Nephron progenitor cell (in vitro differentiated cells): ENCODE results near the gene RPS6KA2.

Experiments used
- DNase-seq: peaks from one replicate; pipeline ENCODE4 v3.0.0; 2021
- H3K27ac Mint-ChIP-seq: 2 replicates; pipeline ENCODE4 v1.8.0; 2021; ENCODE audit warnings: mild to moderate bottlenecking, moderate library complexity, mixed read lengths
- H3K27me3 Mint-ChIP-seq: 2 replicates; pipeline ENCODE4 v1.8.0; 2021; ENCODE audit warnings: mild to moderate bottlenecking, low read depth, mixed read lengths; ENCODE audit not compliant: poor library complexity
- H3K36me3 Mint-ChIP-seq: 2 replicates; pipeline ENCODE4 v1.8.0; 2021; ENCODE audit warnings: low read depth, mixed read lengths
- H3K4me1 Mint-ChIP-seq: 2 replicates; pipeline ENCODE4 v1.8.0; 2021; ENCODE audit warnings: mixed read lengths
- H3K4me3 Mint-ChIP-seq: 2 replicates; pipeline ENCODE4 v1.8.0; 2021; ENCODE audit warnings: mild to moderate bottlenecking, moderate library complexity, mixed read lengths
- H3K9me3 Mint-ChIP-seq: 2 replicates; pipeline ENCODE4 v1.8.0; 2021; ENCODE audit warnings: mild to moderate bottlenecking, moderate library complexity, mixed read lengths
- TF ChIP-seq, protein P1 (sequence below): fragments of 200-600 bp; sonication (generic); IDR thresholded peaks from 2 replicates; pipeline ENCODE4 v1.5.0; 2021; ENCODE audit warnings: antibody characterized with exemption

Gene RPS6KA2

GRCh38 chr6:166672146-166672545 is 45.1 kb upstream of the RPS6KA2 start:
- no peak overlapping the region for H3K4me3 Mint-ChIP-seq
- no peak for DNase-seq
- no peaks in the 10 kb centered on the region for H3K27me3 Mint-ChIP-seq
- TF ChIP-seq, protein P1, sequence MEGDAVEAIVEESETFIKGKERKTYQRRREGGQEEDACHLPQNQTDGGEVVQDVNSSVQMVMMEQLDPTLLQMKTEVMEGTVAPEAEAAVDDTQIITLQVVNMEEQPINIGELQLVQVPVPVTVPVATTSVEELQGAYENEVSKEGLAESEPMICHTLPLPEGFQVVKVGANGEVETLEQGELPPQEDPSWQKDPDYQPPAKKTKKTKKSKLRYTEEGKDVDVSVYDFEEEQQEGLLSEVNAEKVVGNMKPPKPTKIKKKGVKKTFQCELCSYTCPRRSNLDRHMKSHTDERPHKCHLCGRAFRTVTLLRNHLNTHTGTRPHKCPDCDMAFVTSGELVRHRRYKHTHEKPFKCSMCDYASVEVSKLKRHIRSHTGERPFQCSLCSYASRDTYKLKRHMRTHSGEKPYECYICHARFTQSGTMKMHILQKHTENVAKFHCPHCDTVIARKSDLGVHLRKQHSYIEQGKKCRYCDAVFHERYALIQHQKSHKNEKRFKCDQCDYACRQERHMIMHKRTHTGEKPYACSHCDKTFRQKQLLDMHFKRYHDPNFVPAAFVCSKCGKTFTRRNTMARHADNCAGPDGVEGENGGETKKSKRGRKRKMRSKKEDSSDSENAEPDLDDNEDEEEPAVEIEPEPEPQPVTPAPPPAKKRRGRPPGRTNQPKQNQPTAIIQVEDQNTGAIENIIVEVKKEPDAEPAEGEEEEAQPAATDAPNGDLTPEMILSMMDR = no peak
- no peaks in the 10 kb centered on the region for H3K9me3 Mint-ChIP-seq
- peaks cover 42% of the 10 kb centered on the region for H3K4me1 Mint-ChIP-seq
- no peaks in the 10 kb centered on the region for H3K36me3 Mint-ChIP-seq
- no peak overlapping the region for H3K27ac Mint-ChIP-seq

GRCh38 chr6:166671434-166672081 is 44.5 kb upstream of the RPS6KA2 start:
- H3K9me3 Mint-ChIP-seq = no peaks in the 10 kb centered on the region
- no peak overlapping the region for H3K4me3 Mint-ChIP-seq

DNA sequence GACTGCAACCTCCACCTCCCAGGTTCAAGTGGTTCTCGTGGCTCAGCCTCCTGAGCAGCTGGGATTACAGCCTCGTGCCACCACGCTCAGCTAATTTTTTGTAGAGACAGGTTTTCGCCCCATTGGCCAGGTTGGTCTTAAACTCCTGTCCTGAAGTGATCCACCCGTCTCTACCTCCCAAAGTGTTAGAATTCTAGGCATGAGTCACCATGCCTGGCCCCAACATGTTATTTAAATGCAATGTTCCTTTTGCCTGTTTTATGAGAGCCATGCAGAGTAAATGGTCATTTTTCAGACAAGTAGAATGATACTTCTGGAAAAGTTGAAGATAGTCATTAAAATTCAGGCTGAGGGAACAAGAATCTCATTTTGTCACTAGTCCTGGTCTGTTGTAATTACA is 43.8 kb upstream of the RPS6KA2 start:
- H3K4me3 Mint-ChIP-seq = no peak overlapping the region
- no peaks in the 10 kb centered on the region for H3K36me3 Mint-ChIP-seq
- no peak overlapping the region for H3K27ac Mint-ChIP-seq
- TF ChIP-seq, protein P1 = no peak
- H3K27me3 Mint-ChIP-seq = no peaks in the 10 kb centered on the region
- no peaks in the 10 kb centered on the region for H3K9me3 Mint-ChIP-seq
- DNase-seq = no peak
- peaks cover 42% of the 10 kb centered on the region for H3K4me1 Mint-ChIP-seq

More at GRCh38 chr6:166671434-166672081, 44.5 kb upstream of the RPS6KA2 start:
- Mint-ChIP-seq H3K27me3 (no peaks in the 10 kb centered on the region), H3K36me3 (no peaks in the 10 kb centered on the region), H3K4me1 (peaks cover 42% of the 10 kb centered on the region), H3K27ac (no peak overlapping the region)
- TF ChIP-seq, protein P1 = no peak
- peak; percentile 24 for DNase-seq

GRCh38 chr6:166670013-166670412 is 43.0 kb upstream of the RPS6KA2 start:
- TF ChIP-seq, protein P1 = no peak
- Mint-ChIP-seq H3K27me3 (peaks cover under 1% of the 10 kb centered on the region), H3K27ac (no peak overlapping the region), H3K9me3 (no peaks in the 10 kb centered on the region), H3K4me1 (peaks cover 42% of the 10 kb centered on the region), H3K4me3 (no peak overlapping the region), H3K36me3 (no peaks in the 10 kb centered on the region)
- no peak for DNase-seq

GRCh38 chr6:166667796-166668610 is 41.0 kb upstream of the RPS6KA2 start:
- no peak for DNase-seq
- H3K36me3 Mint-ChIP-seq = no peaks in the 10 kb centered on the region
- peaks cover 27% of the 10 kb centered on the region for H3K4me1 Mint-ChIP-seq
- TF ChIP-seq, protein P1 = no peak
- peaks cover 11% of the 10 kb centered on the region for H3K27me3 Mint-ChIP-seq
- H3K9me3 Mint-ChIP-seq = no peaks in the 10 kb centered on the region
- H3K27ac Mint-ChIP-seq = peak overlapping the region; percentile 42
- H3K4me3 Mint-ChIP-seq = no peak overlapping the region
